Measurements from ENCODE around the gene CHST5.

GRCh38 chr16:75578725-75579124, 42.8 kb upstream of the CHST5 start:
- TF ChIP-seq CTCF (conservative IDR thresholded peaks at IDR 0.05 in 1 of 2, IDR thresholded peaks at IDR 0.05 in 1 of 2; ENCODE audit: low read depth in 1 of 2, low read length in 2 of 2) (no peak), EZH2 (IDR thresholded peaks at IDR 0.05; ENCODE audit: low read length, missing control alignments) (no peak)
